ELF-1 (cell line): ENCODE results near the gene USE1.

Source experiments
- DNase-seq: peaks from one replicate; pipeline ENCODE4 v3.0.0-alpha.2; 2016; ENCODE audit warnings: low read depth, low spot score

Gene USE1

DNA sequence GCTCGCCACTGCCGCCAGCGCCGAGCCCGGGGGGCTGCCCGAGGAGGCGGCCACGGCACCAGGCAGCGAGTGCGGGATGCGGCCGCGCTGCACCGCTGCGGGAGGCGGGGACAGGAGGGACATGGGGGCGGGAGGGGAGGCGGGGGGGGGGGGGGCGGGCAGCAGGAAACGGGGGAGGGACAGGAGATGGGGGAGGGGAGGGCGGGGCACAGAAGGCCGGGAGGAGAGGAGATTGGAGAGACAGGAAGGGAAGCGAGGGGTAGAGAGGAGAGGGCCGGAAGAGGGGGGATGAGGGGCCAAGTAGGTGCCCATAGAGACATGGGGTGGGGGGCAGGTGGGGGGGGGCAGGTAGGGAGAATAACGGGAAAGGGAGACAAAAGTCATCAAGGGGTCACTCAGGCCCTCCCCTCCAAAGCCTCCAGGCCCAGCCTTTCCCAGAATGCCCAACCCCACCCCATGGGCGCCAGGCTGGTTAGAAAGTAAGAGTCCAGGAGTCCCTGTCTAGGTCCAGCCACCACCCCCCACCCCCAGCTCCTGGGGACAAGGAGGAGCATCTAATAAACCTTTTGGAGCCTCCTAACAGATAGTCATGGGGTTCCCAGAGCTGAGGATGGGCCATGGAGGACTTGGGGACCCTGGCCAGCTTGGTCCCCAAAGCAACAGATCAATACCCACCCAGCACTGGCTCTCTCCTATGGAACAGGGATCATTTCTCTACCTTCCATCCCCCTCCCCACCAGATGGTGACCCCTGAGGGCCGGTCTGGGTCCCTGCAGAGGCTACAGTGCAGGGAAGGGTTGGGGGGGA is 21.0 kb downstream of the USE1 start:
- no peak for DNase-seq

DNA sequence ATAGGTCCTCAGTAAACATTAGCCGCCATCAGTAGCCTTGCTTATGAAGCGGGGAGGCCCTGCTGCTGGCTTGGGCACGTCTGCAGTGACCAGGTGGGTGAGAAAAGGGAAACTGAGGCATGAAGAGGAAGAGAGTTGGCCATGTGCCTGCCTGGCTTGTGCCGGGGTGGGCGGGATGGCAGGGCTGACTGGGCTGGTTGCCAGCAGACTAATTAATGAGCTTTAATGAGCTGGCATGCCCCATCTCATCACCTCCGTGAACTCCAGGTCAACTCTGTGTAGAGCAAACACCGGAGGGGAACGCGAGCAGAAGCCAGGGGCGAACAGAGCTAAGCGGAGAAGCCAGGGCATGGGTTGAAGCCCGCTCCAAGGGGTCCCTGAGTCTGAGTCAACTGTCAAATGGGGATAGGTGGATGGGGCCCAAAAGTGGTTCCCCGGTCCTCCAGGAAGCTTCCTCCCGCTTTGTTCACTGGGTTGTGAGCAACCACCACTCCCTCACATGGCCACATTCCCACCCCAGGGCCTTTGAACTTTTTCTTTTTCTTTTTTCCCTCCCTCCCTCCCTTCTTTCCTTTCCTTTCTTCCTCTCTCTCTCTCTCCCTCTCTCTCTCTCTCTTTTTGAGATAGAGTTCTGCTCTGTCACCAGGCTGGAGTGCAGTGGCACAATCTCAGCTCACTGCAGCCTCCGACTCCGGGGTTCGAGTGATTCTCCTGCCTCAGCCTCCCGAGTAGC is 21.8 kb downstream of the USE1 start:
- DNase-seq, result no peak

GRCh38 chr19:17237747-17238706 is 22.9 kb downstream of the USE1 start:
- no peak for DNase-seq

DNA sequence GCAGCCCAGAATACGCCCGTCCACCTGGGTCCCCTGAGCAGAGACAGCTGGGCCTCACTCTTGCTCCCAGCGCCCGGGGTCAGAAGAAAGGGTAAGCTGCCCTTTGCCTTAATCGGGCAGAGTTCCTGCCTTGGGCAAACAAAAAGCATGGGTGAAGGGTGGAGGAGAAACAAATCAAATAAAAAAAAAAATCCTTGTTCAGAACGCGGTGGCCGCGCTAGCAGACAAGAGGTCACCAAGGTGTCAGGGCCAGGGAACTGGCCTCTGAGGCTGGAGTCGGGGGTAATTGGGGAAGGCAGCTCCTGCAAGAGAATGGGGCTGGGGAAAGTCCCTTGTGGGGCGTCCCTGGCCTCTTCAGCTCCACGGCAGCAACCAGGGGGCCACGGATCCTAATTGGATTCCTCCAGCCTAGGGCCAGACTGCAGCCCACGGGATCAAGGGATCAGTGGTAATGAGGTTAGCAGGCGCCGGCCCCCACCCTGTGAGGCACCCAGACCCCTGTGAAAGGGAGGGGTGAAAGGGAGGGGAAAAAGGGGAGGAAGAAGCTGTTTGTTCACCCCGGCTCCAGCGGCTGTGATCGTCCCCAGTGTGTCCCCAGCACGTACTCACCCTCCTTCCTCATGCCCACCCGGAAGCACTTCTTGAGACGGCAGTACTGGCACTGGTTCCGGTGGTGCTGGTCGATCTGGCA is 25.1 kb downstream of the USE1 start:
- DNase-seq, result no peak

DNA sequence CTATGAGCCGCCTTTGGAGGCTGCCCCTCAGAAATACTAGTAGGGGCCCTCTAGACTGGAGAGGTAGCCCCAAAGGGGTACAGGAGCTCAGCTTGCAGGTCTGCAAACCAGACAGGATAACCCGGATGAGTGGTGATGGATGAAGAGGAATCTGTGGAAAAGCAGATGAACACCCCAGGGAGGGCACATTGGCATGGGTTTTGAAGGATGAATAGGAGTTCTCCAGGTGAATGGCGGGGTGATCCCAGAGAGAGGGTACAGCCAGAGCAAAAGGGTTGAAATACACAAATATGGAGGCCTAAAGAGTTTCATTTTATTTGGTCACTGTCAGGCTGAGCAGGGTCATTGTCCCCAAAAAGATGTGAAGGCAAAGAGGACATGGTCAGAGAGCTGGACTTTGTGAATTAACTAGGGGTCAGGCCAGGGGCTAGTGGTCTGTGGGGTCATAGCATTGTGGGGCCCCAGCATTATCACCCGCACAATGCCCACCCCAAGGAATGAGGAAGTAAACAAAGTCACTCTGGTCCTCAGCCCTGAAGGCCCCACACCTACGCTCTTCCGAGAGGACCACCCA is 25.8 kb downstream of the USE1 start:
- DNase-seq, result no peak

DNA sequence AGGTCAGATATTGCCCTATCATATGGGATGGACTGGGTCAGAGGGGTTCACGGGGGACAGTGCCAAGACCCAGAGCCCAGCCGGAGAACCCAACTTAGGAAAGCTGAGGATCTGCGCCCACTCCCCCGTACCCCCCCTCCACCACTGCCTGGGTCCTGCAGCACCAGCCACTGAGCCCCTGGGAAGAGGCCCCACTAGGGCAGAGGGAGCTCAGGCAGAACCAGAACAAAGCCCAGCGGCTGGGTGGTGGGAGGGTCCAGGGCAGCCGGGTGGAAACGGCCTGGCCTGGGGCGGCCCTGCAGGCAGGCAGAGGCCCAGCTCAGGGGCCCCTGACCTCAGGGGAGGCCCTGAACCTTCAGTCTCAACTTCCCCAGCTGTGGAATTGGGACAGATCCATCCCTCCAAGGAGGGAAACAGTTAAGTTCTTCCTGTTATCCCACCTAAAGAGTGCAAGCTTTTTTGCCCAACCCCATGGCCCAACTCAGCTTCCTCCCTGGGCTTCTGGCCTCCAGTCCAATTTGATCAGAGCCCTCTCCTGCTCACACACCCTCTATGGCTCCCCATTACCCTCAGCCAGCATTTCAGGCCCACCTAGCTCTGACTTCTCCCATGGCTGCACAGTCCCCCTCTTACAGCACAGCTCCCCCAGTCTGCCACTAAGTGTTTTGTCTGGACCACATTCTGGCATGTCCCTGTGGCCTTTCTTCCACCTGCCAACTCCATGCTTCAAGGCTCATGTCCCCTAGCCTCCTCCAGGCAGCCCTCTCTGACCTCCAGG is 27.5 kb downstream of the USE1 start:
- DNase-seq, result no peak

GRCh38 chr19:17243211-17243829 is 28.2 kb downstream of the USE1 start:
- no peak for DNase-seq

- peak; percentile 67 for DNase-seq
Observed at GRCh38 chr19:17243830-17244617, 28.9 kb downstream of the USE1 start.

- no peak for DNase-seq
Observed at GRCh38 chr19:17244618-17245534, 29.7 kb downstream of the USE1 start.

DNA sequence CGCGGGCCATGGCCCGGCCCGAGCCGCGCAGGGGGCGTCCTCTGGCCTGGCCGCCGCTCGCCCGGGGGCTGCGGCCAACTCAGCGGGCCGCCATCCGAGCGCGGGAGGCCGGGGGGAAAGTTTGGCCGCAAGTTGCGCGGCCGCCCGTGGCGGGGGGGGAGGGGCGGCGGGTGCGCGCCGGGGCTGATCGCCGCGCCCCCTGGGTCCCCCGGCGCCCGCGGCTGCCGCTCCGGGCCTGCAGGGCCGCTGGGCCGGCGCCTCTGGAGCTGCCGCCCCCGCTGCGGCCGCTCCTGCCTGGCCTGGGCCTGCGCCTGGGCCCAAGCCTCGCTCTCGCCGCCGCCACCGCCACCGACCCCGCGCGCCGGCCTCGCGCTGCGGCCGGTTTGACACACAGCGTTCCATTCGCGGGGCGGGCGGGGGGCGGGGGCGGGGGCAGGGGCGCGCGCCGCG is 30.4 kb downstream of the USE1 start, which contains the start of gene NR2F6:
TSS of gene NR2F6 (minus strand) at position 385 of the 450 bp plus-strand sequence. CDS start 699 bp downstream, outside the sequence.
- DNase-seq, result no peak

DNA sequence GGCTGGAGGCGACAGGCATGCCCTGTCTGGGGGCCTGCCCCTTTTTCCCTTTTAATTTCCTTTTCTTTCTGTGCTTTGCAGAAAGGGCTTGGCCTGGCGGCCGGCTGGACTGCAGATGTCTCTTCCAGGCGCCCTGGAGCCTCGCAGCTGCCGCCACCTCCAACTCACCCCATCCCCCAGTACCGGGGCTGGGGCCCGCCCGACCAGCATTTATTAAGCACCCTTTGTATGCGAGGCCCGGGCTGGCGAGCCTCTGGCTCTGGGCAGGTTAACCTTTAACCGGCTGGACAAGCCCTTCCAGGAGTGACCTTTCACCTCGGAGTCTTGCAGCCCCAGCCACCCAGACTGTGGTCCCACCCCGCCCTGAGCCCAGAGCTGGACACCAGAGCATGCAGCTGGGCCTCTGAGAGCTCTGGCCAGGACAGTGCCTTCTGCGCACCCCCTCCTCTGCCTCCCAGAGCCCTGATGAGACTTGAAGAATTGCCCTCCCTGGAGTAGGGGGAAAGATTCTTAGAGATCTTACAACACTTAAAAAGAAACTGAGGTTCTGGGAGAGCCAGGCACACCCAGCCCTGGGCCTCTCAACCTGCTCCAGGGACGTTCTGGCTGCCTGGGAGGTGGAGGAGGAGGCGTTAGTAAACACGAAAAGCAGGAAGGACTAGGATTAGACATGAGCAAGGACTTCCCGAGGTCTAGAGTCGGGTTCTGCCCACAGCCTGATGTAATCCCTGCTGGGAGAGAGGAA is 31.7 kb downstream of the USE1 start:
- DNase-seq, result peak; percentile 88

GRCh38 chr19:17248011-17248776 is 33.0 kb downstream of the USE1 start:
- peak; percentile 81 for DNase-seq

GRCh38 chr19:17249887-17250548 is 34.9 kb downstream of the USE1 start:
- no peak for DNase-seq

DNA sequence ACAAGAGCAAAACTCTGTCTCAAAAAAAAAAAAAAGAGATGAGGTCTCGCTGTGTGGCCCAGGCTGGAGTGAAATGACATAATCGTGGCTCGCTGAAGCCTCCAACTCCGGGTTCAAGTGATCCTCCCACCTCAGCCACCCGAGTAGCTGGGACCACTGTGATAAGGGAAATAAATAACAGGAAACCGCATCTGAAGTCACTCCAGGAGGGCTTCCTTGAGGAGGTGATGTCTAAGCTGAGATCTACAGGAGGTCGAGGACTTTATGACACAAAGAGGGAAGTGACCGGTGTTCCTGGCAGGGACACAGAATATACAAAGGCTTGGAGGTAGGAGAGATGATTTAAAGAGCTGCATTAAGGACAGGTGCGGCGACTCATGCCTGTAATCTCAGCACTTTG is 39.5 kb downstream of the USE1 start:
- no peak for DNase-seq

DNA sequence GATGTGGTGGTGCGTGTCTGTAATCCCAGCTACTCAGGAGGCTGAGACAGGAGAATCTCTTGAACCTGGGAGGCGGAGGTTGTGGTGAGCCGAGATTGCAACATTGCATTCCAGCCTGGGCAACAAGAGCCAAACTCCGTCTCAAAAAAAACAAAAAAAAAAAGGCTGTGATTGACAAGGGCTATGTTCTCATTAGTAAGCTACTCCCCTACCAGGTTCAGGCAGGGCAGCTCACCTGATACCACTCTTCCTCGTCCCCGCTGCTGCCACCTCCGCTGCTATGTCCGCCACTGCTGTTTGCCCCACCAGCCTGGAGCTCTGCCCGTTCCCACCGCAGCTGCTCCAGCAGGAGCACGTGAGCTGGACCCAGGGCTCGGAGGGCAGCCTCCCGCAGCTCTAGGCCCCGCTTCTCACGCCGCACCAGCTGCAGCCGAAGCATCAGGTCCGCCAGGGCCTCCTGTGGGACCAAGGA is 40.0 kb downstream of the USE1 start:
- peak; percentile 39 for DNase-seq
